Spinal cord (tissue), 10 donors: ENCODE data around the gene AGMO. TPM values are rescaled to one million over a fixed set of nuclear protein-coding genes. Genes with fewer than 3 reads are reported as not detected.

Experiments used
- DNase-seq, 6 donors: peaks; one replicate each; pipeline versions ENCODE4 v3.0.0 to v3.0.0-alpha.2; 2013 to 2015; ENCODE audit warnings: low spot score in 6 of 6, low read depth in 4 of 6
- H3K27ac ChIP-seq: one replicate; pipeline ENCODE4 v1.5.1; 2013; ENCODE audit warnings: low read depth, low read length, control low read depth
- H3K27me3 ChIP-seq: one replicate; pipeline ENCODE4 v1.6.1; 2013; ENCODE audit warnings: low read length; ENCODE audit not compliant: control insufficient read depth, insufficient read depth
- H3K36me3 ChIP-seq: one replicate; pipeline ENCODE4 v1.6.1; 2013; ENCODE audit warnings: low read length; ENCODE audit not compliant: control insufficient read depth, insufficient read depth
- H3K4me1 ChIP-seq: one replicate; pipeline ENCODE4 v1.6.1; 2013; ENCODE audit warnings: low read length; ENCODE audit not compliant: control insufficient read depth, insufficient read depth
- H3K4me3 ChIP-seq: one replicate; pipeline ENCODE4 v1.5.1; 2013; ENCODE audit warnings: low read depth, low read length, control low read depth
- H3K9me3 ChIP-seq: one replicate; pipeline ENCODE4 v1.6.1; 2013; ENCODE audit warnings: low read length; ENCODE audit not compliant: control insufficient read depth, insufficient read depth
- WGBS: methylation state at CpG from one replicate; pipeline ENCODE4 v1.1.5; 2013; ENCODE audit warnings: missing lambda C conversion rate; ENCODE audit not compliant: insufficient coverage; 5-methylcytosine and 5-hydroxymethylcytosine counted together
- polyA plus RNA-seq, 2 donors: library from polyadenylated mRNA; unstranded; fragments of 120-200 nt; gene quantifications; one replicate each; pipeline ENCODE4 v1.2.1, GENCODE V29; 2013; ENCODE audit not compliant: insufficient read length in 2 of 2
- total RNA-seq, 2 donors: library from RNA; depleted of rRNA in 1 of 2; stranded (reverse); fragments of 120-200 nt in 1 of 2; fragments of >200 nt in 1 of 2; gene quantifications; one replicate each; pipeline versions ENCODE4 v1.2.3 to v1.2.4, GENCODE V29; 2013 to 2014
- donor health status: healthy.

AGMO gene
- total and polyA plus RNA-seq, 4 donors: 0.30 to 2.9 (median 1.0) TPM

GRCh38 chr7:15399441-15399840 lies 162.4 kb downstream of the AGMO start:
- no CpG with 5 or more reads among the region's 2 CpGs for WGBS
- Histone ChIP-seq H3K4me3 (no peak overlapping the region), H3K4me1 (no peaks in the 10 kb centered on the region), H3K36me3 (no peaks in the 10 kb centered on the region), H3K9me3 (no peaks in the 10 kb centered on the region), H3K27ac (no peak overlapping the region), H3K27me3 (no peaks in the 10 kb centered on the region)
- no peak for DNase-seq

- WGBS: 50% methylated on average over 1 of the region's 9 CpGs
- Histone ChIP-seq H3K9me3 (no peaks in the 10 kb centered on the region), H3K27me3 (no peaks in the 10 kb centered on the region), H3K4me1 (no peaks in the 10 kb centered on the region), H3K4me3 (no peak overlapping the region), H3K36me3 (no peaks in the 10 kb centered on the region), H3K27ac (no peak overlapping the region)
- peak in 1 of 6 donors; percentile 13 for DNase-seq
Measured at GRCh38 chr7:15397922-15398760, 163.7 kb downstream of the AGMO start.

- Histone ChIP-seq H3K4me3 (no peak overlapping the region), H3K4me1 (no peaks in the 10 kb centered on the region), H3K27me3 (no peaks in the 10 kb centered on the region), H3K27ac (no peak overlapping the region), H3K36me3 (no peaks in the 10 kb centered on the region), H3K9me3 (no peaks in the 10 kb centered on the region)
- DNase-seq: no peak
- WGBS: 94% methylated on average over 43 of the region's 43 CpGs
Measured at GRCh38 chr7:15397159-15397550, 164.7 kb downstream of the AGMO start.

- no peak for DNase-seq
- H3K27me3 ChIP-seq: no peaks in the 10 kb centered on the region
- H3K36me3 ChIP-seq: no peaks in the 10 kb centered on the region
- 93% methylated on average over 22 of the region's 24 CpGs for WGBS
- no peak overlapping the region for H3K27ac ChIP-seq
- no peaks in the 10 kb centered on the region for H3K9me3 ChIP-seq
- no peaks in the 10 kb centered on the region for H3K4me1 ChIP-seq
- H3K4me3 ChIP-seq: no peak overlapping the region
Measured at GRCh38 chr7:15396210-15397158, 165.3 kb downstream of the AGMO start.

GRCh38 chr7:15389073-15389472 lies 172.7 kb downstream of the AGMO start:
- WGBS: 100% methylated on average over 1 of the region's 1 CpG
- DNase-seq: no peak
- Histone ChIP-seq H3K27me3 (no peaks in the 10 kb centered on the region), H3K27ac (no peak overlapping the region), H3K36me3 (no peaks in the 10 kb centered on the region), H3K4me1 (no peaks in the 10 kb centered on the region), H3K4me3 (no peak overlapping the region), H3K9me3 (no peaks in the 10 kb centered on the region)

GRCh38 chr7:15378494-15379145 lies 183.2 kb downstream of the AGMO start:
- no peak overlapping the region for H3K4me3 ChIP-seq

GRCh38 chr7:15376600-15376999 lies 185.2 kb downstream of the AGMO start:
- DNase-seq: peak in 1 of 6 donors; percentile 5
- Histone ChIP-seq H3K9me3 (no peaks in the 10 kb centered on the region), H3K4me1 (no peaks in the 10 kb centered on the region), H3K36me3 (no peaks in the 10 kb centered on the region), H3K4me3 (no peak overlapping the region), H3K27me3 (no peaks in the 10 kb centered on the region), H3K27ac (no peak overlapping the region)
- WGBS: no CpG with 5 or more reads among the region's 2 CpGs

More at GRCh38 chr7:15378494-15379145, 183.2 kb downstream of the AGMO start:
- no peaks in the 10 kb centered on the region for H3K9me3 ChIP-seq
- H3K36me3 ChIP-seq: no peaks in the 10 kb centered on the region
- 100% methylated on average over 1 of the region's 2 CpGs for WGBS
- no peaks in the 10 kb centered on the region for H3K27me3 ChIP-seq
- no peaks in the 10 kb centered on the region for H3K4me1 ChIP-seq
- no peak overlapping the region for H3K27ac ChIP-seq
- DNase-seq: no peak

GRCh38 chr7:15370441-15370840 lies 191.4 kb downstream of the AGMO start:
- WGBS: 80% methylated on average over 1 of the region's 1 CpG
- no peaks in the 10 kb centered on the region for H3K4me1 ChIP-seq
- H3K9me3 ChIP-seq: no peaks in the 10 kb centered on the region
- no peak overlapping the region for H3K27ac ChIP-seq
- DNase-seq: no peak
- no peaks in the 10 kb centered on the region for H3K36me3 ChIP-seq
- H3K4me3 ChIP-seq: no peak overlapping the region
- H3K27me3 ChIP-seq: no peaks in the 10 kb centered on the region

- no peak overlapping the region for H3K4me3 ChIP-seq
- H3K36me3 ChIP-seq: no peaks in the 10 kb centered on the region
- no peaks in the 10 kb centered on the region for H3K9me3 ChIP-seq
- no peak for DNase-seq
- H3K27ac ChIP-seq: no peak overlapping the region
- no peaks in the 10 kb centered on the region for H3K27me3 ChIP-seq
- no peaks in the 10 kb centered on the region for H3K4me1 ChIP-seq
- no CpG with 5 or more reads among the region's 1 CpG for WGBS
Measured at GRCh38 chr7:15368653-15369052, 193.2 kb downstream of the AGMO start.
